ENCODE measurements around the gene LRCOL1.
A peak's percentile ranks its signal among the peaks of the same experiment; 100 is the strongest.

LRCOL1 gene

GRCh38 chr12:132610051-132610759, at the start of gene LRCOL1:
Gene LRCOL1, minus strand, starts transcription at chr12:132610582. Its CDS starts 4,331 bp downstream, at chr12:132606251.
- TF ChIP-seq CTCF (conservative IDR thresholded peaks at IDR 0.05; ENCODE audit: control insufficient read depth, insufficient read depth, low read depth, low read length): no peak
- no peak within 1 kb of the TSS for H3K4me3 ChIP-seq (ENCODE audit: control insufficient read depth, low read depth, low read length)
- DNase-seq (ENCODE audit: low read depth): peak; percentile 92

- no peak for DNase-seq (ENCODE audit: low read depth)
- H3K4me3 ChIP-seq (ENCODE audit: control insufficient read depth, low read depth, low read length): no peak overlapping the region
- no peak for TF ChIP-seq CTCF (conservative IDR thresholded peaks at IDR 0.05; ENCODE audit: control insufficient read depth, insufficient read depth, low read depth, low read length)
Measured at GRCh38 chr12:132660052-132660451, 49.7 kb upstream of the LRCOL1 start.

- TF ChIP-seq CTCF (conservative IDR thresholded peaks at IDR 0.05; ENCODE audit: control insufficient read depth, insufficient read depth, low read depth, low read length): no peak
- H3K4me3 ChIP-seq (ENCODE audit: control insufficient read depth, low read depth, low read length): no peak overlapping the region
- no peak for DNase-seq (ENCODE audit: low read depth)
Measured at GRCh38 chr12:132659146-132659545, 48.8 kb upstream of the LRCOL1 start.

- H3K4me3 ChIP-seq (ENCODE audit: control insufficient read depth, low read depth, low read length): no peak overlapping the region
- no peak for DNase-seq (ENCODE audit: low read depth)
- TF ChIP-seq CTCF (conservative IDR thresholded peaks at IDR 0.05; ENCODE audit: control insufficient read depth, insufficient read depth, low read depth, low read length): no peak
Measured at GRCh38 chr12:132658149-132658894, 47.9 kb upstream of the LRCOL1 start.

- DNase-seq (ENCODE audit: low read depth): no peak
- no peak overlapping the region for H3K4me3 ChIP-seq (ENCODE audit: control insufficient read depth, low read depth, low read length)
- no peak for TF ChIP-seq CTCF (conservative IDR thresholded peaks at IDR 0.05; ENCODE audit: control insufficient read depth, insufficient read depth, low read depth, low read length)
Measured at GRCh38 chr12:132657004-132657727, 46.8 kb upstream of the LRCOL1 start.

- H3K4me3 ChIP-seq (ENCODE audit: control insufficient read depth, low read depth, low read length): no peak overlapping the region
- peak; percentile 5 for DNase-seq (ENCODE audit: low read depth)
- no peak for TF ChIP-seq CTCF (conservative IDR thresholded peaks at IDR 0.05; ENCODE audit: control insufficient read depth, insufficient read depth, low read depth, low read length)
Measured at GRCh38 chr12:132653567-132654290, 43.3 kb upstream of the LRCOL1 start.

All from fibroblast of mammary gland (primary cell).